Measurements from ENCODE around the gene NTM.

Gene NTM

GRCh38 chr11:132205496-132205895, 835.1 kb downstream of the NTM start:
- DNase-seq, result no peak

DNA sequence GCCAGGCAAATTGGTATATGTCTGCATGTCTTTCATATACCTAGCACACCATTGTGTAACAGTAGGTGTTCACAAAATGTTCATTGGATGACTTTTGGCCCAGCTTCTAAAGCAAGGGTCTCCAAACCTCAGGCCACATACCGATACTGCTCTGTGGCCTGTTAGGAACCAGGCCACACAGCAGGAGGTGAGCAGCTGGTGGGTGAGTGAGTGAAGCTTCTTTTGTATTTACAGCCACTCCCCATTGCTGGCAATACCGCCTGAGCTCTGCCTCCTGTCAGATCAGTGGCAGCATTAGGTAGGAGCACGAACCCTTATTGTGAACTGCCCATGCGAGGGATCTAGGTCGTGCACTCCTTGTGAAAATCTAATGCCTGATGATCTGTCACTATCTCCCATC, 836.6 kb downstream of the NTM start:
- DNase-seq, result no peak

GRCh38 chr11:132208477-132209055, 838.2 kb downstream of the NTM start:
- DNase-seq, result no peak

DNA sequence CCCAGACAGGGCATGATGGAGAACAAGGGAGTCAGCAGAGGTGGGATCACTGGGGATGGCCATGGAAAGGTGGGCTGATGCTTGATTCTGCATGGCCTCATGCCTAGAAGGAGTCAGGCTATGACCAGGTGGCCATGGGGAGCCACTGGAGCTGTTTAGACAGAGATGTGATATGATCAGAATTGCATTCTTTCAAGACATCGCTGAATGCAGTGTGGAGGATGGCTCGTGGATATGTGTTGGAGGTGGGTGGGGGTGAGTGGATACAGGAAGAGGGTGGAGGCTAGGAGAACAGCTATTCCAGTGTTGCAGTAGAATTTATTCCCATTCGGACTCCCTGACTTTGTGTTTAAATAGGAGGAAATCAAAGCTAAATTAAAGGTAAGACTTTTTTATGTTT, 841.1 kb downstream of the NTM start:
- DNase-seq, result no peak

DNA sequence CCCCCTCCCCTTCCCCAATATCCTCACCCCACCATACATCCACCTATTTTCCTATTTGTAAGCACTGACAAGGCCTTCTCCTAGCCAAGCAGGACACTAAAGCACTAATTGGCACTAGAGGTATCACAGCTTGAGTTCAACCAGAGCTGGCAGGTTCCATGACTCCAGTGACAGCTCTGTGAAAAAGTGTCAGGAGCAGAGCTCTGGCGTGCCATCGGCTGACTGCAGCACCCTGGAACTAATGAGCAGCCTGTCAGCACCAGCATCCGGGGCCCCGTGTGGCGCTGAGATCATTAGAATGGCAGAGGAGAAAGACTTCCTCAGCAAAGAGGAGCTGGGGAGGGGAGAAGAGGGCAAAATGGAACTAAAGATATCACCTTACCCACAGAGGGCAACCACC, 847.4 kb downstream of the NTM start:
- DNase-seq, result no peak

- DNase-seq, result no peak
These were observed 850.1 kb downstream of the NTM start for GRCh38 chr11:132220474-132220873.

- no peak for DNase-seq
These were observed 851.9 kb downstream of the NTM start for GRCh38 chr11:132222345-132222744.

GRCh38 chr11:132226522-132226921, 856.1 kb downstream of the NTM start:
- DNase-seq, result no peak

- DNase-seq, result no peak
These were observed 858.4 kb downstream of the NTM start for GRCh38 chr11:132228746-132229325.

DNA sequence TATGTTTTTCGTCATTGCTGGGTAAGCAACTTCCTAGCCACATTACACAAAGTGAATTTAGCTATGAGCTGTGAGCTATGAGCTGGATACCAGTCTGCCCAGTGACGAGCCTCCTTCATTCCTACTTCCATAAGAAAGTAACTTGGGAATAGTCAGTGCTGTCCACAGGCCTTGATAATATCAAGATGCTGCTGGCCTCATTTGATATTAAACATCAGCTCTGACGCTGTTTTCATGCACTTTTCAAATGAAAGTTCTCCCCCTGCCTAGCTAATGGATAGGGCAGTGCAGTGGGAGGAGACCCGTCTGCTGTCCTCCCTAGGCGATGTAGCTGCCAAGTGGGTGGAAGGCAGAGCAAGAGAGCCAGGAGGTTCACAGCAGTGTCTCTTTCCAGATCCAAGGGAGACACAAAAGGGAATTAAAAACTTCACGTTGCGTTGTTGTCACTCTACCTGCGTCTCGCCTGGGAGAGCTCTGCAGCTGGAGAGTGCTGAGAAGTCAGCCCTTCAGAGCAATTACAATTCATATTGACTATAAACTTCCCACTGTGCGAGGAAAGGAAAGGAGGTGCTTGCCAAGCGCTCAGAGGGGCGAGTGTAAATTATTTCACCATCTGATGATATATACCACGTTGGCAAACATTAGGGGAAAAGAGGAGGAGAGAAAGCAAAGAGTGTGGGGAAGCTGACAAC, 861.4 kb downstream of the NTM start:
- DNase-seq, result no peak

- DNase-seq, result no peak
These were observed 864.5 kb downstream of the NTM start for GRCh38 chr11:132234878-132235277.

DNA sequence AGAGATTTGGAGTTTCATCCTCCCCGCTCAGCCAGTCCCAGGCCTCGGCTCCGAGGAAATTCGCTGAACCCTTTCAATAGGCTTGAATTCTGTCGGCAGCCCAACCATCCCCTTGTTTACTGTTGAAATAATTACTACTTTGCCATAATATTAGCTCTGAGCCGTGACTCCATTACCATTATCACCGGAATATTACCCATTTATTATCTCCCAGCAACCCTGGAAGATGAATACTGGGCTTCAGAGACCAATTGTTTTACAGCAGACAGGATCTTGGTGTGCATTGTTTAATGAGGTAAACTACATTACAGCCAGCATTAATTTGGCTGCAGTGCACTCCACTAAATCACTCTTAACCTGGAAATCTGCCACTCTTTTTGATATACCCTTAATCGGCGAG, 867.4 kb downstream of the NTM start:
- DNase-seq, result no peak

DNA sequence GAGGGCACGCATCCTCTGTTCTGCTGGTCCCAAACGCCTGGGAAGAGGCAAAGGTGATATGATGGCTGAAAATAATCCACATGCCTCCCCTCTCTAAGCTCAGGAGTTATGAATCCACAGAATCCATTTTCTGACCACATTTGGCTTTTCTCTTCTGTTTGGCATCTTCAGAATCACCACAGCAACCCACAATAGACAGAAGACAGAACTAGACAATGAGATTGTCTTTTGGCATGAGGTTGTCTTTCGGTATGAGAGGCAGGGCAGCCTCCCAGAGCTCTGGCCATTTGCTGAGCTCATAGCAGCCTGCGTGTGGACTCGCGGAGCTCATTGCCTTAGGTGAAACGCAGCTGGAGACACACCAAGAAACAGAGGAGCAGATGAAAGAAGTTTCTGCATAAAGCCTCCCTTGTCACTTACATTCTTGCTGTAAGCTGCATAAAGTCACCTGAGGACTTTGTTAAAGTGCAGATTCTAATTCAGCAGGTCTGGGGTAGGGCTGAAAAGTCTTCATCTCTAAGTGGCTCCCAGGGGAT, 868.0 kb downstream of the NTM start:
- no peak for DNase-seq

GRCh38 chr11:132240374-132240773, 870.0 kb downstream of the NTM start:
- no peak for DNase-seq

DNA sequence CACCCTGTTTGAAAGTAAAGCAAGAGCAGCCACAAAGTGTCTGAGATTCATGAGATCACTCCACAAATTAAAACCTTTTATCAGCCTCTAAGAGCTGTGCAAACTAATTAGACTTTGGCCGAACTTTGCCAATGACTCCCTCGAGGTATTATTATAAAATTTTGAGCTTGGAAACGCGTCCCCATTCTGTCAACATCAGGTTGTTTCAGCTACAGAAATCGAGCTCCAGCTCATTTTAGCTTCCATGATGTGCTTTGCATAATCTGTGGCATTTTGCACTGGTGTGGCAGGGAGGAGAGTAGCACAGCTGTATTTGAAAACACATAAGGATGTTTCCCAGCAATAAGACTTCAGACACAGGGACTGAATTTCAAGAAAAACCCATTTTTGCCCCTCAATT, 872.2 kb downstream of the NTM start:
- DNase-seq, result no peak

DNA sequence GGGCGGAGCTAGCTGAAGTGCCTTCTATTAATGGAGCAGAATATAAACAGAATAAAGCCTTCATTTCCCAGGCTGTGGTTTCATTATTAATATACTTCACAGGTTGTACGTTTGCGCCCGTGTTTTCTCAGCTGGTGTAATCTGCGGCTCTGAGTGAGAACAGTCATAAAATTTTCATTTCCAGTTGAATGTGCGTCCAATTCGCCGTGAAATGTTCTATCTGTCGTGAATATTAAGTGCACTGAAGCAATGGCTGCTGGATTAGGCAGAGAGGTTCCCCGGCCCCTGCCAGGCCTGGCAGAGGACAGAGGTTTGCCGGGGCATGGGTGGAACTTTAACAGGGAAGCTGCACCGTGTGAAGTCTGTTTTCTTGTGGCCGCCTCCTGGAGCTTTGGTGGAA, 874.4 kb downstream of the NTM start:
- DNase-seq, result no peak

- DNase-seq, result no peak
These were observed 875.3 kb downstream of the NTM start for GRCh38 chr11:132245403-132246385.

- no peak for DNase-seq
These were observed 878.2 kb downstream of the NTM start for GRCh38 chr11:132248580-132248979.

DNA sequence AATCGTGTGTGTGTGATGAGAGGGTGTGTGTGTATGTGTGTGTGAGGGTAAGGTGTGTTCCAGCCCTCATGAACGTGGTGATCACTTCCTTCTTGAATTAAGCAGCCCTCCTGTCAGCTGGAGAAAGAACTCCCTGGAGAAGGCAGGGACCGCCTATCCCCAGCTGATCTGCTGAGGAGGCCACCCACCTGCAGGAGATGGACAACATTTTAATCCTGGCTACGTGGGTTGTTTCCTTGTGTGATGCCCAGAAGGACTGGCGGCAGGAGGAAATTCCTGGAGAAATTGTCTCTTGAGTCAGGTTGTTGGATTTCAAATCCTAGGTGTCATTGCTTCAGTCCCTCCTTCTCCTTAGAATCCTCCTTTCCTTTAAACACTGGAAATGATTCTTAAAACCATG, 878.8 kb downstream of the NTM start:
- no peak for DNase-seq

DNA sequence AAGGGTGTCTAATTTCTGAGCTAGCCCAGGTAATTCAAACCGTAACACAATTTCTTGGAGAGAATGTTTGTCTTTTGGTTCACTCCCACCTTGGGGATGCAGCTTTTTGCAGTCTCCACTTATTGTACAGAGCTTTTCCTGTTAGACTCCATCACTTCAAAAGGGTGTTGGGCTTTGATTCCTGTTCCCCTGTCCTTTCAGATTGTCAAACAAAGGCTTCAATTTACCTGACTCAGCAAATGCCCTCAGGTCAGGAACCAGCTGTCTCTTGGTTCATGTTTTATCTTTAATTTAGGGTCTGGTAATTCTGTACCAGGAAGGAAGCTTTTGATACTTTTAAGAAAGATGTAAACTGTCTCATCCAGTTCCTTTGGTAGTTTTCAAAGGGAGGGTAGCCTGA, 880.6 kb downstream of the NTM start:
- no peak for DNase-seq

- DNase-seq, result no peak
These were observed 883.3 kb downstream of the NTM start for GRCh38 chr11:132253469-132254264.

DNA sequence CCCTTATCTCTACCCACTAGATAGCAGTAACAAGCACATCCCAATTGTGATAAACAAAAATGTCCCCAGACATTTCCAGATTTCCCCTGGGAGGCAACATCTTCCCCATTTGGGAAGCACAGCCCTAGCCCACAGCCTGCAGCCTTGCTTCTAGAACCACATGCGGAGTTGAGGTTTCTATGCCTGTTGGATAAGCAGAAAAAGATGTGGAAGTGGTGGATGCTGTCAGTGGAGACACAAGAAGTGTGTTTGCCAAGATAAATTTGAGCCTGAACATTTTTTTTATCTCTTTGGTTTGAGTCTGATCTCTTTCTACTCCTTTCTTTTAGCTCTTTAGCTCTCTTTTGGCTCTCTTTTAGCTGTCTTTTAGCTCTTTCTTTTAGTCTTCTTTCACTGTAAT, 884.5 kb downstream of the NTM start:
- no peak for DNase-seq

All from CD4-positive, alpha-beta T cell treated with Interleukin-10 for 1 hour (primary cell).